Endothelial cell of umbilical vein (primary cell): ENCODE results near the gene ACTN3. TPM values are rescaled to one million over a fixed set of nuclear protein-coding genes. Genes with fewer than 3 reads are reported as not detected.

Experiments
- BruUV-seq: library from RNA; stranded (reverse); fragments of 400-500 nt; replicated peaks from 2 replicates; lab custom pipeline; 2021; lab: Mats Ljungman, UMichigan
- CTCF ChIA-PET: fragments of 300-600, 350-600 bp; sonication (Branson Sonifier 250); formaldehyde crosslinking; loops from one replicate; lab custom pipeline; 2021; ENCODE audit warnings: antibody characterized with exemption, inconsistent platforms; lab: Charles Lee
- POLR2A ChIA-PET: fragments of 300-600, 350-600 bp; sonication (Branson Sonifier 250); formaldehyde crosslinking; loops from one replicate; lab custom pipeline; 2021; ENCODE audit warnings: antibody characterized with exemption, inconsistent platforms; lab: Charles Lee
- DNase-seq: peaks from one replicate; pipeline ENCODE4 v3.0.0-alpha.2; 2011; ENCODE audit warnings: low read depth, low spot score
- FAIRE-seq: peaks from 2 replicates; lab custom pipeline; 2011; peaks lifted over from hg19 to GRCh38; lab: Jason Lieb, UNC
- H2AFZ ChIP-seq: 2 replicates; pipeline ENCODE4 v1.6.0; 2012; ENCODE audit warnings: low read depth, low read length, control low read depth, inconsistent platforms
- H3K27ac ChIP-seq: 2 replicates; pipeline ENCODE4 v1.5.1; 2011; ENCODE audit warnings: low read depth, mild to moderate bottlenecking, control low read depth, low read length, moderate library complexity; ENCODE audit not compliant: insufficient read depth
- H3K27me3 ChIP-seq, 2 experiments: 2 replicates each; pipeline versions ENCODE4 v1.6.0 to v1.6.1; 2011; ENCODE audit warnings: low read length in 2 of 2, mixed read lengths in 1 of 2; ENCODE audit not compliant: control insufficient read depth in 2 of 2, insufficient read depth in 2 of 2
- H3K36me3 ChIP-seq, 2 experiments: 2 replicates in 1 of 2; 3 replicates in 1 of 2; pipeline ENCODE4 v1.5.1; 2011; ENCODE audit warnings: low read length in 2 of 2, mild to moderate bottlenecking in 1 of 2, moderate library complexity in 1 of 2; ENCODE audit not compliant: control insufficient read depth in 2 of 2, insufficient read depth in 2 of 2; ENCODE audit errors: extremely low read depth in 1 of 2
- H3K4me1 ChIP-seq: 3 replicates; pipeline ENCODE4 v1.5.1; 2011; ENCODE audit warnings: mild to moderate bottlenecking, low read length; ENCODE audit not compliant: control insufficient read depth, insufficient read depth; ENCODE audit errors: extremely low read depth
- H3K4me2 ChIP-seq: 2 replicates; pipeline ENCODE4 v1.6.1; 2011; ENCODE audit warnings: low read length, control low read depth, mixed read lengths; ENCODE audit not compliant: insufficient read depth
- H3K4me3 ChIP-seq, 3 experiments: fragments of 200-600 bp in 1 of 3; sonication (generic), shearing (Covaris generic) in 1 of 3; replicated peaks in 1 of 3; 2 replicates each; pipeline ENCODE4 v1.5.1; 2011 to 2016; ENCODE audit warnings: control low read depth in 3 of 3, low read length in 3 of 3, mild to moderate bottlenecking in 2 of 3, inconsistent platforms in 1 of 3, low read depth in 1 of 3, moderate library complexity in 1 of 3; ENCODE audit not compliant: insufficient read depth in 1 of 3
- H3K79me2 ChIP-seq: 2 replicates; pipeline ENCODE4 v1.6.0; 2012; ENCODE audit warnings: low read length, inconsistent platforms; ENCODE audit not compliant: control insufficient read depth, insufficient read depth
- H3K9ac ChIP-seq: replicated peaks from 2 replicates; pipeline ENCODE3; 2011; ENCODE audit warnings: low read length, control low read depth; ENCODE audit not compliant: insufficient read depth; ENCODE audit errors: extremely low read depth
- H3K9me1 ChIP-seq: replicated peaks from 3 replicates; pipeline ENCODE4 v1.6.0; 2011; ENCODE audit warnings: mild to moderate bottlenecking, low read length; ENCODE audit not compliant: control insufficient read depth, insufficient read depth; ENCODE audit errors: extremely low read depth
- H3K9me3 ChIP-seq: replicated peaks from 2 replicates; pipeline ENCODE4 v1.5.1; 2012; ENCODE audit warnings: low read length, inconsistent platforms; ENCODE audit not compliant: control insufficient read depth, insufficient read depth
- H4K20me1 ChIP-seq: replicated peaks from 2 replicates; pipeline ENCODE3; 2011; ENCODE audit warnings: mild to moderate bottlenecking, low read length; ENCODE audit not compliant: control insufficient read depth, insufficient read depth; ENCODE audit errors: extremely low read depth
- EZH2 ChIP-seq: IDR thresholded peaks from 2 replicates; pipeline ENCODE4 v1.6.1; 2012; ENCODE audit warnings: borderline replicate concordance, low read depth, mild to moderate bottlenecking, moderate library complexity, low read length, inconsistent platforms; ENCODE audit not compliant: severe bottlenecking
- FOS ChIP-seq: IDR thresholded peaks from 2 replicates; pipeline ENCODE4 v1.6.1; 2011; ENCODE audit warnings: mild to moderate bottlenecking, low read length, moderate library complexity, borderline replicate concordance; ENCODE audit not compliant: insufficient read depth
- GATA2 ChIP-seq: IDR thresholded peaks from 2 replicates; pipeline ENCODE4 v1.7.0; 2011; ENCODE audit warnings: low read depth, mild to moderate bottlenecking, moderate library complexity, mixed read lengths, low read length; ENCODE audit not compliant: insufficient read length, insufficient read depth
- JUN ChIP-seq: IDR thresholded peaks from 2 replicates; pipeline ENCODE4 v1.6.1; 2011; ENCODE audit warnings: borderline replicate concordance, low read depth; ENCODE audit not compliant: insufficient read length, insufficient read depth
- MYC ChIP-seq: IDR thresholded peaks from one replicate; pipeline ENCODE4 v1.6.1; 2011; ENCODE audit warnings: mild to moderate bottlenecking, low read depth, low read length
- POLR2A ChIP-seq: IDR thresholded peaks from 2 replicates; pipeline ENCODE4 v1.6.1; 2012; ENCODE audit warnings: low read depth, mild to moderate bottlenecking, control low read depth, low read length
- POLR2AphosphoS5 ChIP-seq: IDR thresholded peaks from 2 replicates; pipeline ENCODE4 v1.6.1; 2012; ENCODE audit warnings: low read depth, mild to moderate bottlenecking, control low read depth, low read length, moderate library complexity; ENCODE audit not compliant: insufficient read depth
- dilution Hi-C: fragments of 300-500 bp; cut with MboI; formaldehyde crosslinking; loops from one replicate; pipeline ENCODE4 v1.15.0; 2019; ENCODE audit warnings: low sequenced_read_pairs; ENCODE audit not compliant: extremely low pct_ligation_motif_present
- intact Hi-C: fragments of 100-400 bp; cut with micrococcal nuclease; formaldehyde crosslinking; loops from one replicate; pipeline ENCODE4 v1.10.0; 2022
- polyA plus RNA-seq, 4 experiments: library from polyadenylated mRNA; depleted of rRNA in 3 of 4; stranded (reverse) in 3 of 4; unstranded in 1 of 4; fragments of >200 nt; gene quantifications; 2 replicates each; pipeline versions ENCODE4 v1.2.1 to v1.2.3, GENCODE V29; 2011 to 2012; ENCODE audit warnings: missing spikeins in 1 of 4
- total RNA-seq: library from RNA; stranded (reverse); gene quantifications from 2 replicates; pipeline ENCODE4 v1.2.3, GENCODE V29; 2021
- TF ChIP-seq, protein P1 (sequence below): IDR thresholded peaks from 2 replicates; pipeline ENCODE4 v1.6.1; 2011; ENCODE audit not compliant: insufficient read depth, insufficient read length
- TF ChIP-seq, protein P2 (sequence below), 2 donors: IDR thresholded peaks; 1 replicate in 1 of 2; 2 replicates in 1 of 2; pipeline ENCODE4 v1.5.1; 2011; ENCODE audit warnings: low read length in 2 of 2, mild to moderate bottlenecking in 2 of 2, moderate library complexity in 2 of 2, control low read depth in 1 of 2, inconsistent platforms in 1 of 2, low read depth in 1 of 2; ENCODE audit not compliant: insufficient read depth in 1 of 2; ENCODE audit errors: extremely low read depth in 1 of 2

The ACTN3 gene
- total and polyA plus RNA-seq, 2 donors (not counting 3 experiments of a cell fraction or from before 2014, with no cell fraction given): 0.17 to 0.18 TPM

DNA sequence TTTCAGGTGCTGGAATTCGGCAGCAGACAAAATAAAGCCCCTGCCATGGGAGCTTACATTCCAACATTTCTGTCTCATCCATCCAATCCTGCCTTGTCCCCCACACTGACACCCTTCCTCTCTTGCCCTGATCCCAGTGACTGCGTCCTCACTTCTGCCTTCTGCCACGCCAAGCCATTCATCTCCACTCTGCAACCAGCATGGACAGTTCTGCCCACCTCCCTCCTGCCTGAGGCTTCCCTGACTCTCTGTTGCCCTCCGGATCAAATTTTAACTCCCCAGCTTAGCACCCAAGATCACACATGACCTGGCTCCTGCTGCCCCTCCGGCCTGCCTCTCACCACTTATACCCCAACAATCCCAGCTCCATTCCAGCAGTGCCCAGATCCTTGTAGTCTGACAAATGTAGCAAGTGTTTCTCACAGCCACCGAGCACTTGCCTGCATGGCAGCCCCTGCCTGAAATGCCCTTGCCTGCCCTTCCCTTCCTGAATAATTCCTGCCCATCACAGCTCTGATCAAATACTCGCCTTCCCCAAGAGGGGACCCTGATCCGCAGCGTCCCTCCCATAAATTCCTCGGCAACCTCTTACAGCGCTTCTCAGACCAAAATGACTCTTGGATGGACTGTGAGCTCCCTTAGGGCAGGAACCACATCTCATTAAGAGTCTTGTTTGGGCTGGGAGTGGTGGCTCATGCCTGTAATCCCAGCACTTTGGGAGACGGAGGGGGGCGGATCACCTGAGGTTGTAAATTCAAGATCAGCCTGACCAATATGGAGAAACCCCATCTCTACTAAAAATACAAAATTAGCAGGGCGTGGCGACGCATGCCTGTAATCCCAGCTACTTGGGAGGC, 2.3 kb downstream of the ACTN3 start:
- H3K27ac ChIP-seq: no peak overlapping the region
- H4K20me1 ChIP-seq: no peaks in the 10 kb centered on the region
- H3K79me2 ChIP-seq: peaks cover 5% of the 10 kb centered on the region
- no peak overlapping the region for H2AFZ ChIP-seq
- POLR2A ChIA-PET: no interaction called here
- no peak overlapping the region for H3K4me3 ChIP-seq
- H3K9ac ChIP-seq: no peak overlapping the region
- CTCF ChIA-PET: interaction anchor here (0.7 to 1.5 kb wide), 2 partner anchors 63 to 129 kb away, joined by 3 to 4 read pairs; partner anchors contain the start of gene RBM4B
- BruUV-seq: no TSS peak
- H3K27me3 ChIP-seq: no peaks in the 10 kb centered on the region
- no peak for DNase-seq
- dilution Hi-C loops (no loop called here), intact Hi-C loops (no loop called here)
- no peaks in the 10 kb centered on the region for H3K36me3 ChIP-seq
- no peak for FAIRE-seq
- H3K9me3 ChIP-seq: no peaks in the 10 kb centered on the region
- H3K4me2 ChIP-seq: no peak overlapping the region
- H3K9me1 ChIP-seq: no peaks in the 10 kb centered on the region
- TF ChIP-seq, protein P1, sequence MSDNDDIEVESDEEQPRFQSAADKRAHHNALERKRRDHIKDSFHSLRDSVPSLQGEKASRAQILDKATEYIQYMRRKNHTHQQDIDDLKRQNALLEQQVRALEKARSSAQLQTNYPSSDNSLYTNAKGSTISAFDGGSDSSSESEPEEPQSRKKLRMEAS: no peak
- TF ChIP-seq POLR2A (no peak), GATA2 (no peak), POLR2AphosphoS5 (no peak), MYC (no peak), FOS (no peak), EZH2 (no peak), JUN (no peak)
- TF ChIP-seq, protein P2, sequence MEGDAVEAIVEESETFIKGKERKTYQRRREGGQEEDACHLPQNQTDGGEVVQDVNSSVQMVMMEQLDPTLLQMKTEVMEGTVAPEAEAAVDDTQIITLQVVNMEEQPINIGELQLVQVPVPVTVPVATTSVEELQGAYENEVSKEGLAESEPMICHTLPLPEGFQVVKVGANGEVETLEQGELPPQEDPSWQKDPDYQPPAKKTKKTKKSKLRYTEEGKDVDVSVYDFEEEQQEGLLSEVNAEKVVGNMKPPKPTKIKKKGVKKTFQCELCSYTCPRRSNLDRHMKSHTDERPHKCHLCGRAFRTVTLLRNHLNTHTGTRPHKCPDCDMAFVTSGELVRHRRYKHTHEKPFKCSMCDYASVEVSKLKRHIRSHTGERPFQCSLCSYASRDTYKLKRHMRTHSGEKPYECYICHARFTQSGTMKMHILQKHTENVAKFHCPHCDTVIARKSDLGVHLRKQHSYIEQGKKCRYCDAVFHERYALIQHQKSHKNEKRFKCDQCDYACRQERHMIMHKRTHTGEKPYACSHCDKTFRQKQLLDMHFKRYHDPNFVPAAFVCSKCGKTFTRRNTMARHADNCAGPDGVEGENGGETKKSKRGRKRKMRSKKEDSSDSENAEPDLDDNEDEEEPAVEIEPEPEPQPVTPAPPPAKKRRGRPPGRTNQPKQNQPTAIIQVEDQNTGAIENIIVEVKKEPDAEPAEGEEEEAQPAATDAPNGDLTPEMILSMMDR (IDR thresholded peaks at IDR 0.05; ENCODE audit: extremely low read depth in 1 of 2, insufficient read depth in 1 of 2, low read depth in 1 of 2, low read length in 2 of 2): no peak
- peaks cover 19% of the 10 kb centered on the region for H3K4me1 ChIP-seq
